BLaER1 (cell line): Measurements from ENCODE around the gene WDR45B.
A peak's percentile ranks its signal among the peaks of the same experiment; 100 is the strongest.
"Not testable (repeated sequence)": the region's sequence is repeated elsewhere in the genome, so short reads cannot be mapped to it uniquely, and the experiment has no call there.

ENCODE experiments used
- H3K27ac ChIP-seq: shearing (Covaris generic); formaldehyde crosslinking; 2 replicates; pipeline ENCODE4 v1.8.1; 2022
- H3K27me3 ChIP-seq: shearing (Covaris generic); formaldehyde crosslinking; 2 replicates; pipeline ENCODE4 v1.8.1; 2022
- H3K36me3 ChIP-seq: shearing (Covaris generic); formaldehyde crosslinking; 2 replicates; pipeline ENCODE4 v1.8.1; 2022
- H3K4me1 ChIP-seq: shearing (Covaris generic); formaldehyde crosslinking; 2 replicates; pipeline ENCODE4 v1.8.1; 2022
- H3K4me2 ChIP-seq: shearing (Covaris generic); formaldehyde crosslinking; 2 replicates; pipeline ENCODE4 v1.8.1; 2022
- H3K4me3 ChIP-seq: shearing (Covaris generic); formaldehyde crosslinking; 2 replicates; pipeline ENCODE4 v1.8.1; 2022
- H3K9ac ChIP-seq: shearing (Covaris generic); formaldehyde crosslinking; 2 replicates; pipeline ENCODE4 v1.8.1; 2022
- H3K9me3 ChIP-seq: shearing (Covaris generic); formaldehyde crosslinking; 2 replicates; pipeline ENCODE4 v1.8.1; 2022
- H4K20me1 ChIP-seq: shearing (Covaris generic); formaldehyde crosslinking; 2 replicates; pipeline ENCODE4 v1.8.1; 2022
- Cebpa-rat ChIP-seq: shearing (Covaris generic); IDR thresholded peaks from 2 replicates; pipeline ENCODE4 v1.8.1; 2022

WDR45B gene

DNA sequence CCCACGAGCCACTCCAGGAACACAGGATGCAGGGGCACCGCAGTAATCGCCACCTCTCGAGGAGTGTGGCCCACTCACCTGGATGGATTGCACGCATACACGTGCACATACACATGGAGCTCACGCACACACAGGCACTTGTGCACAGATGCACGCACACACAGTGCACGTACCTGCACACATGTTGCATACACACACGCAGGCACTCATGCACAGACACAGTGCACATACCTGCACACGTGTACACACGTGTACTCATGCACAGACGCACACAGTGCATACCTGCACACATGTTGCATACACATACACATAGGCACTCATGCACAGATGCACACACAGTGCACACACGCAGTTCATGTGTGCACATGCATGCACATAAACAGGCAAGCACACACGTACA, 11.6 kb upstream of the WDR45B start:
- 0 out of 2 replicates have a peak, but pooled peaks cover 6% of the 10 kb centered on the region for H3K27me3 ChIP-seq
- TF ChIP-seq Cebpa-rat: no peak
- H3K4me2 ChIP-seq: no peak overlapping the region
- no peak overlapping the region for H3K27ac ChIP-seq
- H3K4me3 ChIP-seq: no peak overlapping the region
- H3K9me3 ChIP-seq: no peaks in the 10 kb centered on the region
- peaks cover 11% of the 10 kb centered on the region; the same call in 1 of the 2 replicates for H3K36me3 ChIP-seq
- no peak overlapping the region for H3K9ac ChIP-seq
- no peaks in the 10 kb centered on the region for H4K20me1 ChIP-seq
- peaks cover 51% of the 10 kb centered on the region for H3K4me1 ChIP-seq

GRCh38 chr17:82658796-82659452, 10.7 kb upstream of the WDR45B start:
- no peaks in the 10 kb centered on the region for H4K20me1 ChIP-seq
- peaks cover 11% of the 10 kb centered on the region; the same call in 1 of the 2 replicates for H3K36me3 ChIP-seq
- no peak for TF ChIP-seq Cebpa-rat
- 0 out of 2 replicates have a peak, but pooled peaks cover 6% of the 10 kb centered on the region for H3K27me3 ChIP-seq
- H3K27ac ChIP-seq: no peak overlapping the region
- no peak overlapping the region for H3K9ac ChIP-seq
- H3K4me2 ChIP-seq: no peak overlapping the region
- H3K4me1 ChIP-seq: peaks cover 51% of the 10 kb centered on the region
- H3K9me3 ChIP-seq: no peaks in the 10 kb centered on the region
- no peak overlapping the region for H3K4me3 ChIP-seq

DNA sequence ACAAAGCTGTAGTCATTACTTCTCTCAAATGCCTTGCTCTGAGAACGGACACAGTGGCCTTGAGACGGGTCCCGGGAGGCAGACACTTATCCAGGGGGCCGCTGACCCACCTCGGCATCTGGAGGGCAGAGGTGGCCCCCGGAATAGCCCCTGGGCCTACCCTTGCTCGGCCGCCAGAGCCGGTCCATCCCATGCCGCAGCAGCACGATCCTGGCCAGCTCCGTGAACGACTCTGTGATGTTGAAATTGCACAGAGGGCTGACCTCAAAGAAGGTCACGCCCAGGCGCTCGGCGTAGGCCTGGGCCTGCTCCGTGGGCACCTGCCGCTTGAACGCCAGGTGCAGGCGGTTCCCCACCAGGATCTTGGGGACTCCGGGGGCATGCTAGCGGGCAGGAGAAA, 10.1 kb upstream of the WDR45B start:
- 0 out of 2 replicates have a peak, but pooled peaks cover 6% of the 10 kb centered on the region for H3K27me3 ChIP-seq
- no peak overlapping the region for H3K9ac ChIP-seq
- peaks cover 11% of the 10 kb centered on the region; the same call in 1 of the 2 replicates for H3K36me3 ChIP-seq
- TF ChIP-seq Cebpa-rat: no peak
- H3K27ac ChIP-seq: no peak overlapping the region
- H3K4me1 ChIP-seq: peaks cover 50% of the 10 kb centered on the region
- no peaks in the 10 kb centered on the region for H3K9me3 ChIP-seq
- H4K20me1 ChIP-seq: no peaks in the 10 kb centered on the region
- no peak overlapping the region for H3K4me2 ChIP-seq
- H3K4me3 ChIP-seq: no peak overlapping the region

GRCh38 chr17:82657926-82658325, 9.7 kb upstream of the WDR45B start:
- Histone ChIP-seq H3K36me3 (peaks cover 11% of the 10 kb centered on the region; the same call in 1 of the 2 replicates), H3K4me3 (no peak overlapping the region), H3K4me1 (peaks cover 46% of the 10 kb centered on the region), H3K27ac (no peak overlapping the region), H3K9me3 (no peaks in the 10 kb centered on the region), H4K20me1 (no peaks in the 10 kb centered on the region), H3K27me3 (0 out of 2 replicates have a peak, but pooled peaks cover 6% of the 10 kb centered on the region), H3K4me2 (no peak overlapping the region), H3K9ac (no peak overlapping the region)
- TF ChIP-seq Cebpa-rat: no peak

DNA sequence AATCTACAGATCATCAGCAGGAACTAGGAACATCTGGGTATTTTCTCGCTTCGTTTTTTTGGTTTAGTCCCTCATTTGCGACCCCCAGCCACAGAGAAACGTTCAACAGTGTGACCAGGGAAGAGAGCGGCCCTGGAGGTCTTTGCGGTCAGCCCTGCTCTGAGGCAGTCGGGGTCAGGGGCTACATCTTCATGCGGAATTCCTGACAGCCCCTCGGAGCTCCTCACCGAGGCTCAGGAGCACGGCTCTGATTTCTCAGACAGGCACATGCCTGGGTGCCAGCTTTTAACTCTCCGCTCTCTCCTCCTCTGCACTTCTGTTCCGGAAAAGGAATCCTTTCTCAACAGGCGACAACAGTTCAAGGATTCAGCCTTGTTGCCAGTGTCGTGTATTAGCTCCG, 8.0 kb upstream of the WDR45B start:
- Histone ChIP-seq H3K9ac (no peak overlapping the region), H3K9me3 (no peaks in the 10 kb centered on the region), H3K4me3 (no peak overlapping the region), H4K20me1 (no peaks in the 10 kb centered on the region), H3K4me2 (no peak overlapping the region), H3K27ac (no peak overlapping the region), H3K36me3 (peaks cover 11% of the 10 kb centered on the region; the same call in 1 of the 2 replicates), H3K27me3 (no peaks in the 10 kb centered on the region), H3K4me1 (peaks cover 30% of the 10 kb centered on the region)
- TF ChIP-seq Cebpa-rat: no peak

- Histone ChIP-seq H3K36me3 (peaks cover 11% of the 10 kb centered on the region; the same call in 1 of the 2 replicates), H3K9me3 (no peaks in the 10 kb centered on the region), H3K27me3 (no peaks in the 10 kb centered on the region), H3K9ac (peak overlapping the region; percentile 69; the same call in 1 of the 2 replicates), H3K4me3 (no peak overlapping the region), H3K4me1 (peaks cover 28% of the 10 kb centered on the region), H3K27ac (peak overlapping the region; percentile 72), H3K4me2 (peak overlapping the region; percentile 79), H4K20me1 (no peaks in the 10 kb centered on the region)
- no peak for TF ChIP-seq Cebpa-rat
These were observed 7.3 kb upstream of the WDR45B start for GRCh38 chr17:82655523-82655922.

DNA sequence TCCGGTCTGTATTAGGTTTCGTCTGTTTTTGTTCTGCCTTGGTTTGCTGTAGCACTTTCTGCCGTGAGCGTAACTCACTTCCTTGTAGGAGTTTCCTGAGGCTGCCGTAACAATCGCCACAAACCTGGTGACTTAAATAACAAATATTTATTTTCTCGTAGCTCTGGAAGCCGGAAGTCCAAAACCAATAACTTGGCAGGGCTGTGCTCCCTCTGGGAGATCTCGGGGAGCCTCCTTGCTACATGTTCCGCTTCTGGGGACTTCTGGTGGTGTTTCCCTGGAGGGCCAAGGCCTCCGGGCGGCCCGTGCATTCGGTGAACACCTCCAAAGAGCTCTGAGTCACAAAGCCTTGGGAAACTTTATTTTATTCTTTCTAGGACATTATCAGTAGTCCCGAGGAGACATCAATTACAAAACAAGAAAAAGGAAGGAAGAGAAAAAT, 6.8 kb upstream of the WDR45B start:
- peaks cover 11% of the 10 kb centered on the region; the same call in 1 of the 2 replicates for H3K36me3 ChIP-seq
- H3K4me1 ChIP-seq: peaks cover 28% of the 10 kb centered on the region
- H3K4me3 ChIP-seq: peak overlapping the region; percentile 29; the same call in 1 of the 2 replicates
- no peak for TF ChIP-seq Cebpa-rat
- H3K27me3 ChIP-seq: no peaks in the 10 kb centered on the region
- no peaks in the 10 kb centered on the region for H3K9me3 ChIP-seq
- H4K20me1 ChIP-seq: no peaks in the 10 kb centered on the region
- peak overlapping the region; percentile 69 for H3K9ac ChIP-seq
- H3K27ac ChIP-seq: peak overlapping the region; percentile 72
- peak overlapping the region; percentile 79 for H3K4me2 ChIP-seq

- Histone ChIP-seq H3K4me3 (peak overlapping the region; percentile 29; the same call in 1 of the 2 replicates), H3K4me1 (peaks cover 28% of the 10 kb centered on the region), H3K27ac (peak overlapping the region; percentile 72), H3K4me2 (peak overlapping the region; percentile 79), H3K9ac (peak overlapping the region; percentile 69)
- not testable (repeated sequence) for H3K36me3 ChIP-seq, H3K9me3 ChIP-seq, H3K27me3 ChIP-seq, H4K20me1 ChIP-seq
These were observed 6.4 kb upstream of the WDR45B start for GRCh38 chr17:82654611-82655010.

DNA sequence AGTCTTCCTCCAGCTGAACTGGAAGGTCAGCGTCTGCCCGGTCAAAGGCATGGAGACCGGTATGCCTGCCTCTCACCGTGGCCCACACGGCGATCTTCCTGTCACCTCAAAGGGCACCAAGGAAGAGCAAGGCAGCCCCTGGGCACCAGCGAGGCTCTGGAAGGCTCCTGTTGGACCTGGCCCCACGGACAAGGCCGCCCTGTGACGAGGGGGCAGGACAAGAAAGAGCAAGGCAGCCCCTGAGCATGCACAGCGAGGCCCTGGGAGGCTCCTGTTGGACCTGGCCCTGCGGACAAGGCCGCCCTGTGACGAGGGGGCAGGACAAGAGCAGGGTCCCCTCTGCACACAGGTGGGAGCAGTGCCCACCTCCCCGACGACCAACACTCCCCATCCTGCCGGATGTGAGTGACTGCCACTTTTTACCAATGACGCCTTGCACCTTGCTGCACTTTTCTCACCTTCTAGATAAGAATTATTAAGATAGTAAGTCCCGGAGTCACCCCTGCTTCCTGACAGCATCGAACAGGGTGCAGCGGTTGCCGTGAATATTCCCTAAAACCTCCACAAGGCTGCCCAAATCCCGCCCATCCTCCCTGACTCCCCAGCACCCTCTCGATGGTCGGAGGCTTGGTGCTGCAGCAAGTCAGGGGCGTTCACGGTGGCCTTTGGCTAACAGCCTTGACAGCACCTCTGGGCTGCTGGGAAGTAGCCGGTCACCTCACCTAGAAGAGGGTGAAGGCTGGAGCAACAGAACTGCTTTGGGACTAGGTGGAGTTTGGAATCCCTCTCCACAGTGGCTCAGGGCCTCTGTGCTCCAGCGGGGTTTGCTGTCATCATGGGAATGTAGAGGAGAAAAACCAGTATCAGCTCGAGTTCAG, 5.6 kb upstream of the WDR45B start:
- Histone ChIP-seq H3K4me3 (no peak overlapping the region), H4K20me1 (no peaks in the 10 kb centered on the region), H3K9ac (peak overlapping the region; percentile 69; the same call in 1 of the 2 replicates), H3K27me3 (no peaks in the 10 kb centered on the region), H3K27ac (peak overlapping the region; percentile 72; the same call in 1 of the 2 replicates), H3K4me1 (peaks cover 34% of the 10 kb centered on the region), H3K4me2 (peak overlapping the region; percentile 79), H3K9me3 (no peaks in the 10 kb centered on the region), H3K36me3 (peaks cover 2% of the 10 kb centered on the region; the same call in 1 of the 2 replicates)
- no peak for TF ChIP-seq Cebpa-rat
